Epidermal melanocyte (primary cell): ENCODE results near the gene RNF220.
"Not testable (repeated sequence)": the region's sequence is repeated elsewhere in the genome, so short reads cannot be mapped to it uniquely, and the experiment has no call there.

ENCODE experiments used
- DNase-seq: peaks from one replicate; pipeline ENCODE4 v3.0.0; 2011; ENCODE audit warnings: low spot score; ENCODE audit not compliant: insufficient read length

RNF220 gene

GRCh38 chr1:44695671-44696070, 290.6 kb downstream of the RNF220 start:
- DNase-seq = no peak

- no peak for DNase-seq
Observed at GRCh38 chr1:44696101-44696500, 291.0 kb downstream of the RNF220 start.

GRCh38 chr1:44696789-44697345, 291.8 kb downstream of the RNF220 start:
- no peak for DNase-seq

- DNase-seq = no peak
Observed at GRCh38 chr1:44698138-44698537, 293.1 kb downstream of the RNF220 start.

GRCh38 chr1:44699375-44699774, 294.3 kb downstream of the RNF220 start:
- not testable (repeated sequence) for DNase-seq

- no peak for DNase-seq
Observed at GRCh38 chr1:44700573-44700972, 295.5 kb downstream of the RNF220 start.

- no peak for DNase-seq
Observed at GRCh38 chr1:44701141-44701573, 296.1 kb downstream of the RNF220 start.
